A673 (cell line): ENCODE data around the gene FAM180A.

Experiments
- EZH2 ChIP-seq: fragments of 200-600 bp; sonication (generic); IDR thresholded peaks from 2 replicates; pipeline ENCODE4 v1.6.1; 2017; ENCODE audit warnings: borderline replicate concordance, low read depth, mild to moderate bottlenecking, mixed read lengths, antibody characterized with exemption, low read length; ENCODE audit not compliant: poor library complexity, severe bottlenecking
- TF ChIP-seq, protein P1 (sequence below): fragments of 300-800, 200-600 bp; sonication (generic); conservative IDR thresholded peaks from 2 replicates; pipeline ENCODE4 v1.5.1; 2017; ENCODE audit warnings: low read depth, mild to moderate bottlenecking, antibody characterized with exemption, low read length, moderate library complexity, mixed read lengths

DNA sequence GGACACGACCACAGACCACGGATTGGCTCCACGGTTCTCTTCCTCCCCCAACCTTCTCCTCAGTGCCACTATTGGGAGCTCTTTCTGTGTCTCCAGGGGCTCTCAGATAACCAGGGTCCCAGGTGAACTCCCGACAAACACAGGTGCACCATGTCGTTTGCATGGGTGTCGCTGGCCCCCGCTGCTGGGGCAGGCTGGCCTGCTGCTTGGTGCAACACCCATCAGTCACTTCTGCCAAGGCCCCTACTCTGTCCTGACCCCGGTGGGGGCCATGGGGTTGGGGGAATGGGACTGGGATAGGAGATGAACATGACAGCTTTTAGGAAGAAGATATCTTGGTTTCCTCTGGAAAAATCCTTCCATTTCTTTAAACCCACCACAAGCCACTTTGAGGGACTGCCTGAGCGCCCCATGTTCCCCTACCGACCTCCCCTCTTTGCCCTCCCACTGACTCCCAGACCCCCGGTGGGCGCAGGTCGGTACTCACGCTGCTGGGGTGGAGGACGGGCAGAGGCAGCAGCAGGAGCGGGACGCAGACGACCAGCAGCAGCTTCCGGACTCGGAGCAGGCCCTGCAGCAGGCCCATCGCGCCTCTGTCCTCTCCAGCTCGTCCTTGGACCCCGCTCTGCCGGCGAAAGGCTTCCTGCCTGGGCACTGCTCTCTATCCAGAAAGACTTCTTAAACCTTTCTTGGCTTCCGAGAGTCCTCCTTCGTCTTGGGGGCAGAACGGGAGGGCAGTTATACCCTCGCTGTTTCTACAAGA, 21.5 kb downstream of the FAM180A start:
- TF ChIP-seq, protein P1, sequence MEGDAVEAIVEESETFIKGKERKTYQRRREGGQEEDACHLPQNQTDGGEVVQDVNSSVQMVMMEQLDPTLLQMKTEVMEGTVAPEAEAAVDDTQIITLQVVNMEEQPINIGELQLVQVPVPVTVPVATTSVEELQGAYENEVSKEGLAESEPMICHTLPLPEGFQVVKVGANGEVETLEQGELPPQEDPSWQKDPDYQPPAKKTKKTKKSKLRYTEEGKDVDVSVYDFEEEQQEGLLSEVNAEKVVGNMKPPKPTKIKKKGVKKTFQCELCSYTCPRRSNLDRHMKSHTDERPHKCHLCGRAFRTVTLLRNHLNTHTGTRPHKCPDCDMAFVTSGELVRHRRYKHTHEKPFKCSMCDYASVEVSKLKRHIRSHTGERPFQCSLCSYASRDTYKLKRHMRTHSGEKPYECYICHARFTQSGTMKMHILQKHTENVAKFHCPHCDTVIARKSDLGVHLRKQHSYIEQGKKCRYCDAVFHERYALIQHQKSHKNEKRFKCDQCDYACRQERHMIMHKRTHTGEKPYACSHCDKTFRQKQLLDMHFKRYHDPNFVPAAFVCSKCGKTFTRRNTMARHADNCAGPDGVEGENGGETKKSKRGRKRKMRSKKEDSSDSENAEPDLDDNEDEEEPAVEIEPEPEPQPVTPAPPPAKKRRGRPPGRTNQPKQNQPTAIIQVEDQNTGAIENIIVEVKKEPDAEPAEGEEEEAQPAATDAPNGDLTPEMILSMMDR = no peak
- no peak for TF ChIP-seq EZH2
